ENCODE results near the gene FAM83F. TPM values are rescaled to one million over a fixed set of nuclear protein-coding genes. Genes with fewer than 3 reads are reported as not detected.

FAM83F gene
- total and polyA plus RNA-seq, 2 donors (not counting 1 experiment from before 2014, with no cell fraction given): 0.10 TPM; not detected in 1

- Histone ChIP-seq H3K9me3 (ENCODE audit: control extremely low read depth in 1 of 3, control insufficient read depth in 2 of 3, insufficient read depth in 1 of 3, low read length in 2 of 3) (no peaks in the 10 kb centered on the region), H3K9ac (ENCODE audit: low read length) (no peak overlapping the region), H3K79me2 (ENCODE audit: control insufficient read depth, insufficient read depth, low read length) (no peaks in the 10 kb centered on the region), H3K4me3 (ENCODE audit: control extremely low read depth in 1 of 5, extremely low read depth in 1 of 5, insufficient read depth in 1 of 5, low read depth in 2 of 5, low read length in 4 of 5) (no peak overlapping the region), H3K36me3 (replicated peaks in 1 of 2; ENCODE audit: control extremely low read depth in 1 of 2, control insufficient read depth in 1 of 2, extremely low read depth in 1 of 2, insufficient read depth in 2 of 2, low read length in 1 of 2) (peaks cover 0 to 57% of the 10 kb centered on the region in 2 experiments), H3K27ac (ENCODE audit: low read length in 2 of 2) (no peak overlapping the region), H3K27me3 (replicated peaks in 1 of 4; ENCODE audit: control extremely low read depth in 1 of 4, control insufficient read depth in 3 of 4, insufficient read depth in 4 of 4, low read length in 3 of 4) (no peaks in the 10 kb centered on the region), H3K4me2 (replicated peaks; ENCODE audit: low read depth, low read length, poor library complexity, severe bottlenecking) (no peak overlapping the region), H2AFZ (ENCODE audit: insufficient read depth, low read depth, low read length, poor library complexity, severe bottlenecking) (no peak overlapping the region), H3K4me1 (ENCODE audit: control insufficient read depth in 2 of 2, insufficient read depth in 2 of 2, low read length in 2 of 2) (no peaks in the 10 kb centered on the region), H4K20me1 (ENCODE audit: control insufficient read depth, insufficient read depth, low read length, poor library complexity, severe bottlenecking) (no peaks in the 10 kb centered on the region)
- Mint-ChIP-seq H3K4me3 (no peak overlapping the region), H3K4me1 (no peaks in the 10 kb centered on the region), H3K27ac (no peak overlapping the region), H3K27me3 (peaks cover 7% of the 10 kb centered on the region), H3K9me3 (ENCODE audit: insufficient read depth) (no peaks in the 10 kb centered on the region)
- WGBS (ENCODE audit: insufficient coverage): 95% methylated on average over 6 of the region's 9 CpGs
- intact Hi-C loops (cut with micrococcal nuclease): no loop called here
- TF ChIP-seq EZH2 (IDR thresholded peaks at IDR 0.05; ENCODE audit: borderline replicate concordance, insufficient read depth, low read depth, low read length, poor library complexity, severe bottlenecking): no peak
- TF ChIP-seq CTCF (IDR thresholded peaks at IDR 0.05): no peak
- ATAC-seq (ENCODE audit: low read depth): no peak
- CTCF ChIA-PET: interaction anchor here (1.4 kb wide), 1 partner anchor 57 kb away, joined by 3 read pairs; no protein-coding TSS in a partner anchor
- POLR2A ChIA-PET: no interaction called here
- DNase-seq: no peak
Observed at GRCh38 chr22:39967103-39967829, 27.5 kb upstream of the FAM83F start.
